ENCODE measurements around the gene PRSS38. TPM values are rescaled to one million over a fixed set of nuclear protein-coding genes. Genes with fewer than 3 reads are reported as not detected.
A peak's percentile ranks its signal among the peaks of the same experiment; 100 is the strongest.

Gene PRSS38
- total and polyA plus RNA-seq, 4 donors = not detected

GRCh38 chr1:227774051-227774731, 41.3 kb upstream of the PRSS38 start:
- ATAC-seq (ENCODE audit: insufficient read depth, low FRiP score) = no peak
- Histone ChIP-seq H3K4me3 (no peak overlapping the region), H3K27ac (ENCODE audit: low read depth in 1 of 2, low read length in 1 of 2) (no peak overlapping the region), H3K27me3 (ENCODE audit: control insufficient read depth in 3 of 3, insufficient read depth in 3 of 3, low read length in 2 of 3) (no peaks in the 10 kb centered on the region), H3K36me3 (ENCODE audit: control insufficient read depth in 4 of 4, insufficient read depth in 4 of 4, low read length in 4 of 4) (peaks cover 0 to 22% (median 8%) of the 10 kb centered on the region in 4 donors), H3K9me3 (ENCODE audit: control insufficient read depth in 4 of 4, insufficient read depth in 3 of 4, low read length in 3 of 4) (no peaks in the 10 kb centered on the region), H3K4me1 (ENCODE audit: control insufficient read depth in 5 of 5, insufficient read depth in 5 of 5, low read length in 5 of 5) (peaks cover 0 to 16% (median 3%) of the 10 kb centered on the region in 5 donors), H3K9ac (ENCODE audit: insufficient read depth in 1 of 2, low read length in 2 of 2) (no peak overlapping the region)
- TF ChIP-seq, protein P1, sequence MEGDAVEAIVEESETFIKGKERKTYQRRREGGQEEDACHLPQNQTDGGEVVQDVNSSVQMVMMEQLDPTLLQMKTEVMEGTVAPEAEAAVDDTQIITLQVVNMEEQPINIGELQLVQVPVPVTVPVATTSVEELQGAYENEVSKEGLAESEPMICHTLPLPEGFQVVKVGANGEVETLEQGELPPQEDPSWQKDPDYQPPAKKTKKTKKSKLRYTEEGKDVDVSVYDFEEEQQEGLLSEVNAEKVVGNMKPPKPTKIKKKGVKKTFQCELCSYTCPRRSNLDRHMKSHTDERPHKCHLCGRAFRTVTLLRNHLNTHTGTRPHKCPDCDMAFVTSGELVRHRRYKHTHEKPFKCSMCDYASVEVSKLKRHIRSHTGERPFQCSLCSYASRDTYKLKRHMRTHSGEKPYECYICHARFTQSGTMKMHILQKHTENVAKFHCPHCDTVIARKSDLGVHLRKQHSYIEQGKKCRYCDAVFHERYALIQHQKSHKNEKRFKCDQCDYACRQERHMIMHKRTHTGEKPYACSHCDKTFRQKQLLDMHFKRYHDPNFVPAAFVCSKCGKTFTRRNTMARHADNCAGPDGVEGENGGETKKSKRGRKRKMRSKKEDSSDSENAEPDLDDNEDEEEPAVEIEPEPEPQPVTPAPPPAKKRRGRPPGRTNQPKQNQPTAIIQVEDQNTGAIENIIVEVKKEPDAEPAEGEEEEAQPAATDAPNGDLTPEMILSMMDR (IDR thresholded peaks at IDR 0.05; ENCODE audit: control extremely low read depth, extremely low read depth) = no peak
- no peak for DNase-seq
- WGBS, 2 donors = 85 to 88% methylated on average over 13 of the region's 13 CpGs

DNA sequence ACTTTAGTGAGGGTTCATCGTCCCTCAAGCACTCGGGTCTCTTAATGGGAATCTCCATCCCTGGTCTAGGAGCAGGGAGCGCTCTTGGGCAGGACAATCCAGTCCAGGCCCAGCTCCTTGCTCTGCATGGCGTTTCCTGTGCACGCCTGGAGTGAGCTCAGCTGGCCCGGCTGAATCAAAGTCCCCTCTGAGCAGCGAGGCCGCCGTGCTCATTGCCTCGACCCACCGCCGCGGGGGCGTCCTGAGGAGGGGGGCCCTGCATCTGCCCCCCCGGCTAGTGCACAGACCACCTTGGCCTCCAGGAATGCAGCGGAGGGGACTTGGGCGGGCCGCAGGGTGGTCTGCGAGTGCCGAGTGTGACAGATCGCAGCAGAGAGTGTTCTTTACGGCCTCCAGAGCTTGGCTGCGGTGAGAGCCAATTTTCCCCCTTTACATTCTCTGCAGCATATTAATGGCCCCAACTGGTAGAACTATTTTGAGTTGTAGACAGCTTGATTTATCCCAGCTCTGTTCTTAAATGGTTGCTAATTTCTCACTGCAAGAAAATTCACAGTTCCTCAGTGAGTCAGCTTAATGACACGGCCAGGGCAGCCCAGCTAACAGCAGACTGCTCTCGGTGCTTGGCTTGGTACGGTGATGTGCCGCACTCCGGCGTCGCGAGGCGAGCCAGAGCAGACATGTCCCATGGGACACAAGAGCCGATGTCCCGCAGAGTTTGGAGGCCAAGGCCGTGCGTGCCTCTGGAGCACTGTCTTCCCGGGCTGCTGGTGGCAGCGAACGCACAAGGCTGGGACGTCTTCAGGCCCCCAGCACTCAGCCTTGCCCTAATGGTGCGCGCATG, 40.4 kb upstream of the PRSS38 start:
- 87 to 93% methylated on average over 42 of the region's 42 CpGs for WGBS, 2 donors
- peaks cover 0 to 21% (median 4%) of the 10 kb centered on the region in 4 donors for H3K36me3 ChIP-seq (ENCODE audit: control insufficient read depth in 4 of 4, insufficient read depth in 4 of 4, low read length in 4 of 4)
- H3K27me3 ChIP-seq (ENCODE audit: control insufficient read depth in 3 of 3, insufficient read depth in 3 of 3, low read length in 2 of 3) = no peaks in the 10 kb centered on the region
- no peak overlapping the region for H3K27ac ChIP-seq (ENCODE audit: low read depth in 1 of 2, low read length in 1 of 2)
- peaks cover 0 to 16% (median 3%) of the 10 kb centered on the region in 5 donors for H3K4me1 ChIP-seq (ENCODE audit: control insufficient read depth in 5 of 5, insufficient read depth in 5 of 5, low read length in 5 of 5)
- no peak overlapping the region for H3K4me3 ChIP-seq
- TF ChIP-seq, protein P1 (IDR thresholded peaks at IDR 0.05; ENCODE audit: control extremely low read depth, extremely low read depth) = no peak
- DNase-seq (peak; percentile 22 to 65 (median 44)), ATAC-seq (ENCODE audit: insufficient read depth, low FRiP score) (no peak)
- H3K9ac ChIP-seq (ENCODE audit: insufficient read depth in 1 of 2, low read length in 2 of 2) = no peak overlapping the region
- no peaks in the 10 kb centered on the region for H3K9me3 ChIP-seq (ENCODE audit: control insufficient read depth in 4 of 4, insufficient read depth in 3 of 4, low read length in 3 of 4)

GRCh38 chr1:227775841-227776240, 39.6 kb upstream of the PRSS38 start:
- H3K9me3 ChIP-seq (ENCODE audit: control insufficient read depth in 4 of 4, insufficient read depth in 3 of 4, low read length in 3 of 4) = no peaks in the 10 kb centered on the region
- peaks cover 0 to 16% (median 3%) of the 10 kb centered on the region in 5 donors for H3K4me1 ChIP-seq (ENCODE audit: control insufficient read depth in 5 of 5, insufficient read depth in 5 of 5, low read length in 5 of 5)
- no peaks in the 10 kb centered on the region for H3K27me3 ChIP-seq (ENCODE audit: control insufficient read depth in 3 of 3, insufficient read depth in 3 of 3, low read length in 2 of 3)
- H3K9ac ChIP-seq (ENCODE audit: insufficient read depth in 1 of 2, low read length in 2 of 2) = no peak overlapping the region
- no peak overlapping the region for H3K4me3 ChIP-seq
- TF ChIP-seq, protein P1 (IDR thresholded peaks at IDR 0.05; ENCODE audit: control extremely low read depth, extremely low read depth) = no peak
- H3K36me3 ChIP-seq (ENCODE audit: control insufficient read depth in 4 of 4, insufficient read depth in 4 of 4, low read length in 4 of 4) = peaks cover 0 to 22% (median 4%) of the 10 kb centered on the region in 4 donors
- no peak for DNase-seq
- 95 to 99% methylated on average over 10 of the region's 10 CpGs for WGBS, 2 donors
- no peak overlapping the region for H3K27ac ChIP-seq (ENCODE audit: low read depth in 1 of 2, low read length in 1 of 2)
- ATAC-seq (ENCODE audit: insufficient read depth, low FRiP score) = no peak

Data from lung (tissue), 12 donors.